ENCODE results near the gene SLC24A3. TPM values are rescaled to one million over a fixed set of nuclear protein-coding genes. Genes with fewer than 3 reads are reported as not detected.

Gene SLC24A3
- total and polyA plus RNA-seq, 9 donors: 4.8 to 40.5 (median 18.6) TPM

- Histone ChIP-seq H3K4me1 (ENCODE audit: insufficient read depth) (no peaks in the 10 kb centered on the region), H3K36me3 (no peaks in the 10 kb centered on the region), H3K27ac (no peak overlapping the region), H3K4me3 (no peak overlapping the region), H3K9me3 (no peaks in the 10 kb centered on the region), H3K27me3 (no peaks in the 10 kb centered on the region)
- no peak for DNase-seq
- intact Hi-C loops (cut with DNase I): no loop called here
- TF ChIP-seq CTCF (IDR thresholded peaks at IDR 0.05) (no peak), POLR2A (IDR thresholded peaks at IDR 0.05) (no peak), EP300 (IDR thresholded peaks at IDR 0.05) (no peak)
- 97 to 100% (median 100%) methylated on average over 2 of the region's 2 CpGs for WGBS, 3 donors
These were observed 434.5 kb downstream of the SLC24A3 start for GRCh38 chr20:19646963-19647362.

- intact Hi-C loops (cut with DNase I): no loop called here
- H3K27me3 ChIP-seq: no peaks in the 10 kb centered on the region
- no peaks in the 10 kb centered on the region for H3K36me3 ChIP-seq
- 88 to 95% (median 90%) methylated on average over 2 of the region's 2 CpGs for WGBS, 3 donors
- H3K9me3 ChIP-seq: no peaks in the 10 kb centered on the region
- DNase-seq: no peak
- no peak for TF ChIP-seq CTCF (IDR thresholded peaks at IDR 0.05)
- TF ChIP-seq EP300 (IDR thresholded peaks at IDR 0.05): no peak
- TF ChIP-seq POLR2A (IDR thresholded peaks at IDR 0.05): no peak
- no peaks in the 10 kb centered on the region for H3K4me1 ChIP-seq (ENCODE audit: insufficient read depth)
- no peak overlapping the region for H3K4me3 ChIP-seq
- H3K27ac ChIP-seq: no peak overlapping the region
These were observed 435.6 kb downstream of the SLC24A3 start for GRCh38 chr20:19648024-19648423.

DNA sequence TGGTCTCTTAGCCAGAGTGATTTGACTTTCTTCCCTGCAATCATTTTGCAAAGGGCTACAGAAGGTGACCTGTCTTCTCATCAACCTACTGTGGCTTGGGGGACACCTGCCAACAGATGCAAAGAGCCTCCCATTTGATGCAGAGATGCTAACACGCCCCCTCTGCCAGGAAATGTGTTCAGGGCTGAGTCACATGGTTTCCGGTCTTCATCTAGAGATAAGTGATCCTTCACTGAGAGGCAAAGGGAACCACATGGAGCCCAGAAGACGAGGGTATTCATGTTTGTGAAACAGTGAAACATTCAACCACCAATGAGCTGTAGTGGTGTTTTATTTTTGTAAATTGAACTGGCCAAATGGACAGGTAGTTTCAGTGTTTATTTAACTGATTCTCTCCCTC lies 436.6 kb downstream of the SLC24A3 start:
- WGBS, 3 donors: 81 to 88% (median 82%) methylated on average over 3 of the region's 3 CpGs

GRCh38 chr20:19652591-19653026 lies 440.2 kb downstream of the SLC24A3 start:
- H3K27ac ChIP-seq: no peak overlapping the region
- no peak for DNase-seq
- H3K27me3 ChIP-seq: no peaks in the 10 kb centered on the region
- intact Hi-C loops (cut with DNase I): no loop called here
- no peaks in the 10 kb centered on the region for H3K36me3 ChIP-seq
- no peaks in the 10 kb centered on the region for H3K9me3 ChIP-seq
- TF ChIP-seq POLR2A (IDR thresholded peaks at IDR 0.05) (no peak), EP300 (IDR thresholded peaks at IDR 0.05) (no peak), CTCF (IDR thresholded peaks at IDR 0.05) (no peak)
- WGBS, 3 donors: 78 to 86% (median 79%) methylated on average over 5 of the region's 5 CpGs
- H3K4me1 ChIP-seq (ENCODE audit: insufficient read depth): no peaks in the 10 kb centered on the region
- no peak overlapping the region for H3K4me3 ChIP-seq

More for the DNA sequence above, 436.6 kb downstream of the SLC24A3 start:
- no peaks in the 10 kb centered on the region for H3K9me3 ChIP-seq
- H3K27me3 ChIP-seq: no peaks in the 10 kb centered on the region
- no peak overlapping the region for H3K27ac ChIP-seq
- intact Hi-C loops (cut with DNase I): no loop called here
- DNase-seq: no peak
- H3K36me3 ChIP-seq: no peaks in the 10 kb centered on the region
- TF ChIP-seq POLR2A (IDR thresholded peaks at IDR 0.05) (no peak), CTCF (IDR thresholded peaks at IDR 0.05) (no peak), EP300 (IDR thresholded peaks at IDR 0.05) (no peak)
- H3K4me1 ChIP-seq (ENCODE audit: insufficient read depth): no peaks in the 10 kb centered on the region
- no peak overlapping the region for H3K4me3 ChIP-seq
